NCI-H2107 (cell line): ENCODE data around the gene PHLDB2.
A peak's percentile ranks its signal among the peaks of the same experiment; 100 is the strongest.

Source experiments
- DNase-seq: peaks from one replicate; lab custom pipeline; 2025; lab: John Stamatoyannopoulos, UW

Gene PHLDB2

DNA sequence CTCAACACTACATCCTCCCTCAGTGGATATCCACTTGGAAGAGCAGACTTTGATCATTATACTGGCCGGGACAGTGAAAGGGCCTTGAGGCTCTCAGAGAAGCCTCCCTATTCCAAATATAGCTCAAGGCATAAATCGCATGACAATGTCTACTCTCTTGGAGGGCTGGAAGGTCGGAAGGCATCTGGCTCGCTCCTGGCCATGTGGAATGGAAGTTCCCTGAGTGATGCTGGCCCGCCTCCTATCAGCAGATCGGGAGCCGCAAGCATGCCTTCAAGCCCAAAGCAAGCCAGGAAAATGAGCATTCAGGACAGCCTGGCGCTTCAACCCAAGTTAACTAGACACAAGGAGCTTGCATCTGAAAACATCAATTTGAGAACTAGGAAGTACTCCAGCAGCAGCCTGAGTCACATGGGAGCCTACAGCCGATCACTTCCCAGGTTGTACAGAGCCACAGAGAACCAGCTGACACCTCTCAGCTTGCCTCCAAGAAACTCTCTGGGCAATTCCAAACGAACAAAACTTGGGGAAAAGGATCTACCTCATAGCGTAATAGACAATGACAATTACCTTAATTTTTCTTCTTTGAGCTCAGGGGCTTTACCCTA lies 25.4 kb downstream of the PHLDB2 start:
- DNase-seq = no peak

- no peak for DNase-seq
Measured at GRCh38 chr3:111885578-111885977, 26.5 kb downstream of the PHLDB2 start.

DNA sequence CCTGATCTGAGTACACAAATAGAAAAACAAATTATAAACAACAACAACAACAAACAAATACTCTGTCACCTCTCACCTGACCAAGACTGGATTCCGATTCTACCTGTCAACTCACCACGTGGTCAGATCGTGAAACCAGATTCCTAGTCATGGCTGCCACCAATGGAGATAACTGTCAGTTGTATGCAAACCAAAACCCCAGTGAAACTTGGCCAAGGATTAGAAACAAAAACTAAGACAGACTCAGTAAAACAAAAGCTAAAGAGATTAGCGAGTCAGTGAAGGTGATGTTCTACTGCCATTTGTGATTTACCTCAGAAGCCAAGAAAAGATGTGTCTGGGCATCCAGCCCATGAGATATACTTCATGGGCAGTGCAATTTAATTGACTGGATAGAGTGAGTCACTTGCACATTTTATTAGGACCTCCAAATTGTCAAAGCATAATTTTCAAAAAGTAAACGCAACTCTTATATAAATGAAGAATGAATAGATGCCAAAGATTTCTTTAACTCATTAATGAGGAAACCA lies 31.1 kb downstream of the PHLDB2 start:
- no peak for DNase-seq

GRCh38 chr3:111892070-111892469 lies 33.0 kb downstream of the PHLDB2 start:
- no peak for DNase-seq

DNA sequence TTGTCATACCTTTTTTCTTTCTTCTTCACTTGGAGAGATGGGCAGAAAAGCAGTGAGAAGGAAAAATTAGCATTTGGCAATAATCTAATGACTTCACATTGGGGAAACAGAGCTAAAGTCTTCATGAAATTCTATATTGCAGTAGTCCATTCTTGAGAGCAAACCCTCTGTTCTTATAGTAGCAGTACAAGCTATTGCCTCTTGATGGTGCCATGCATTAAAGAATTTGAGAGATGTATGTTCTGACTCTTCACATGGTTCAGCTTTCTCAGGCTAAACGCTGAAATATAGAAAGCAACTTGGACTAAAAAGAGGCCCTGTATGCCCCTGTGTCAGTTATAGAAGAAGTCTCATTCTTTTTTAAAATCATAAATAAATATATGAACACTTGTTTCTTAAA lies 36.0 kb downstream of the PHLDB2 start:
- DNase-seq = peak; percentile 45

DNA sequence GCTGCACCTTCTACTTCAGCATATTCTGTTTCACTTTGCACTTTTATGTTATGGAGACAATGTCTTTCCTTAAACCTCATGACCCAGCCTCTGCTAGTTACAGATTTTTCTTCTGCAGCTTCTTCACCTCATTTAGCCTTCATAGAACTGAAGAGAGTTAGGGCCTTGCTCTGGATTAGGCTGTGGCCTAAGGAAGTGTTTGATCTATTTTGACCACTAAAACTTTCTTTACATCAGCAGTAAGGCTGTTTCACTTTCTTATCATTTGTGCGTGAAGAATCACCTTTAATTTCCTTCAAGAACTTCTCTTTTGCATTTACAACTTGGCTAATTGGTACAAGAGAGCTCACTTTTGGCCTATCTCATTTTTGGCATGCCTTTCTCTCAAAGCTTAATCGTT lies 40.9 kb downstream of the PHLDB2 start:
- no peak for DNase-seq

DNA sequence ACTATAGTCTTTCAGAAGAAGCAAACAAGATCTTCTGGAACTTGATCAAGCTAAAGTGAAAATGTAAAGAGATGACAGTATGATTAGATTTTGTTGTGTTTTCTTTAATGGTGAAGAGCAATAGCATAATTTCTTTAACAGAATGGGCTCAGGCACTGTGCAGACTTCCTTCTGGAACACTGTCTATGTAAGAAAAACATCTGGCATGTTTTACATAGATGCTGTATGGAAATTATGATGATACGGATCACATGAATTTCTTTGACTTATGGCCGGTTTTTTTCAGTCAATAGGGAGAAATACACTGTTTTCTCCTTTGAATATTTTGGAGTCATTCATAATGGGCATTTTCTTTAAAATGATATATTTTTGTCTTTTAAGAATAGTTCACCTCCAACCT lies 42.6 kb downstream of the PHLDB2 start:
- no peak for DNase-seq

GRCh38 chr3:111902534-111902933 lies 43.5 kb downstream of the PHLDB2 start:
- DNase-seq = no peak

GRCh38 chr3:111903067-111903511 lies 44.0 kb downstream of the PHLDB2 start:
- DNase-seq = no peak

DNA sequence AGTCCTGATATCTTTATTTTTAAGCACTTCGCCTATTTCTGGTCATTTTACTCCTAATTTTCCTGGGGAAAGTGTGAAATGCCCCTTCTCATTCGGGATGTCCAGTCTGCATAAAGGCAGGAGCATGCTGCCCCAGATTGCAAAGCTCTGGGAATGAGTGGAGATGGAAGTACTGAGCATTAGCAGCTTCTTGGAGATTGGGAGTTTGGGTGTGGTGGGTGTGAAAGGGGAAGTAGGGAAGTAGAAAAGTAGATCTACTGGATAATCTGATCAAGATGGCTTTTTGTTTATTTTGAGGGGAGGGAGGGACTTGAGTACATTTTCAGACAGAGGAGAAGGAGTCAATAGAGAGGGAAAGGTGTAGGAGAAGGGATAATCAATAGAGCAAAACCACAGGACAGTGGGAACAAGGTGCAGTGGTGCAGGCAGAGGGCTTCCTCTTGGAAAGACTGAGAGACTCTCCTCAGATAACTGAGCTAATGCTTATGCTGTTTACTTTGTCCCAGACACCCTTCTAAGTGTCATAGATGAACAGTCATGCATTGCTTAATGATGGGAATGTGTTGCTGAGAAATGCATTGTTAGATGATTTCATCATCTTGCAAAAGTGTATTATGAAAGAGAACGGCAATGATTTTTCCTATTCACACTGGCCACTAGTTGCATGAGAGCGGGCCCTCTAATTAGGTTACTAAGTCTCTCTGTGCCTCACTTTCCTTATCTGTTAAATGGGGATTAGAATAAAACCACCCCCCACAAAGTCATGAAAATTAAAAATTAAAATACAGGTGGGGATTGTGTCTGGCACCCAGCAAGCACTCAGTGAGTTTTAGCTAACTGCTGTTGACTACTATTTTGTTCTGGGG lies 45.5 kb downstream of the PHLDB2 start:
- peak; percentile 47 for DNase-seq

- DNase-seq = no peak
Measured at GRCh38 chr3:111906656-111907055, 47.6 kb downstream of the PHLDB2 start.

GRCh38 chr3:111907151-111907550 lies 48.1 kb downstream of the PHLDB2 start:
- no peak for DNase-seq

GRCh38 chr3:111910806-111911205 lies 51.7 kb downstream of the PHLDB2 start:
- DNase-seq = no peak

- DNase-seq = no peak
Measured at GRCh38 chr3:111911446-111911845, 52.4 kb downstream of the PHLDB2 start.

GRCh38 chr3:111913163-111913763 lies 54.2 kb downstream of the PHLDB2 start:
- no peak for DNase-seq

DNA sequence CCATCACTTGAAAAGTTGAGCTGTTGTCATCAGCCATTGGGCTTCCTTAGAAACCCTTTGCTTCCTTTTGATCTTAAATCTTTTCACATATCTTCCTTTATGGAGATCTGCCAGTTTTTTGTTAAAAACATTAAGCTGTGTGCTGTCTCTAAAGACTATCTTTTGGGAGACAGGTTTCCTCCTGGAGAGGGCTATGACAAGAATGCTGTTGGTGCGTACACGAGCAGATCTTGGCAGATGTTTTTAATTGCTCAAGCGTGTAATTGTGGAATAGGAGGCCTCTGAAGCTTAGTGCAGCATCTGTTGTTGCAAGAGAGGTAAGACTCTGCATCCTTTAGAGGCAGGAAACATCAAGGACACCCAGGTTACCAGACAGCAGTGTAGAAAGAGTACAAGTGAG lies 56.8 kb downstream of the PHLDB2 start:
- DNase-seq = no peak

- no peak for DNase-seq
Measured at GRCh38 chr3:111917300-111917699, 58.2 kb downstream of the PHLDB2 start.

DNA sequence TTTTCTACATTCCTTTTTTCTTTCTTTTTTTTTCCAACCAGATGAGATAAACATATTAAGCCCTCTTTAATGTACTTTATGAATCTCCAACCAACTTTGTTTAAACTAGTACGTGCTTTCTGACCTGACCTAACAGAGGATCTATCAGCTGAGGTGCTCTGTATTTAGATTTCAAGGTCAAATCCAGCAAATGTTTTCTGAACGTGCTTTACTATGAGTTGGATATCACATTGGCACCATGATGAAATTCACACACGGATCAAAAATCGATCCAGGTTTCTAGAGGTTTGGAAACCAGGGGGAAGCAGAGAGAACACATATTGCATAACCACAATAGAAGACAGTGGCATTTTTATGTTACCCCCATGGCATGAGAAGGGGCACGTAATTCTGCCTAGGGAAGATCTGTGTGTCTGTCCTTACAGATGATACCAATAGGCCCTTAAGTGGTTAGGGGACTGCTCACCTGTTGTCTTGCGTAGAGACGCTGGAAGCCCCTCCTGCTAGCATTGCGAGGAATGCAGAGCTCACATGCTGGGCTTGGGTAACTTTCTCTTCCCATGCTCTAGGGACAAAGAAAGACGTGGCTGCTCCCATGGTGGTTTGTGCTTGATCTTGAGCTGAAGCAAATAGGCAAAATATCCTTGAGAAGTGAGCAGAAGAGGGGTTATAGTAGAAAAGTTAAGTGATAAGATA lies 60.5 kb downstream of the PHLDB2 start:
- no peak for DNase-seq

DNA sequence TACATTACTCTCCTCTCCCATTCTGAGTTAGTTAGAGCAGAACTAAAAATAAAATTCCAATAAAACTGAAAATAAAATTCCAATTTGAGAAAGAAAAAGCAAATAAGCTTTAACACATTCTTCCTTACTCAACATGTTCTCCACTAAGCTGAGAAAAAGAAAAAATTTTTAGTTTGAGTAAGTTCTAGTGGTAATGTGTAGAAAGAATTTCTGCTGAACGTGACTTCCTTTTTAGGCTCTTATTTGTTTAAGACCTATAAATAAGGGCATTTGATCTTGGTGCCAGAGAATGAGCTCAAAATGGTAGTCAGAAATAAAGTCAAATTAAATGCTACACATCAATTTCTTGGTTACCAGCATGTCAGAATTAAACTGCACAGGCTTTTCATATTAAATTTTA lies 62.1 kb downstream of the PHLDB2 start:
- no peak for DNase-seq

- DNase-seq = no peak
Measured at GRCh38 chr3:111923095-111923771, 64.2 kb downstream of the PHLDB2 start.

DNA sequence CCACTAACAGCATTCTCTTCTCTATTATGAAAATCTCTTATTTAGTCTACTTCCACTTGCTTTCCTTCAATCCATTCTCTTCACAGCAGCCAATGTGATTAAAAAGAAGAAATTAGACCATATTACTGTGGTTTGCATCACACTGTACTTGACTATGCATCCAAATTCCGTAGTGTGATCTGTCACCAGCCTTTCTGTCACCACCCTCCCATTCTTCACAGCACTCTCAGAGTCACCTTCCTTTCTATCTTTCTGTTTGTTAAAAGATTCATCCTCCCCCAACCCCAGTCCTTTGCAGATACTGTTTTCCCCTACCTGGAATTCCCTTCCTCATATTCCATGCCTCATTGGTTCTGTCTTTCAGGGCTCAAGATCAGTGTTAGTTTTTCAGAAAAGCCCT lies 64.7 kb downstream of the PHLDB2 start:
- peak; percentile 22 for DNase-seq

DNA sequence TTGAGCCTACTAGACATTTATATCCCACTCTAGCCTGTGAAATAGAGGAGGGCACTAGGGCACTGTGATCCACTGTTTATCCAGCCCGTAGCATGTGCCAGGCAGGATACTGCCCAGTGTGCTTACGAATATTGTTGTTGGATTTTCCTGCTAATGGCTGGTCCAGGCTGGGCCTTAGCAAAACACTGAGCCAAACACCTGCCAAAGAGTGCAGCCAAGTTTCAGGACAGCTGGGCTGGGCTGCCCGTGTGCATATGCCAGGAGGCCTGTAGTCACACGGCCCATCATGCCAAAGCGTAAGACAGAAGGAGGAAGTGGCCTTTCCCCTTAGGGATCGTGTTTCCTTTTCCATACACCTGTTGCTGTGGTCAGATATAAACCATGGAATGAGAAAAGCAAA lies 65.2 kb downstream of the PHLDB2 start:
- peak; percentile 80 for DNase-seq
